Tibial artery (tissue), 4 donors: ENCODE measurements around the gene STK10.

Experiments used
- DNase-seq, 2 donors: peaks; one replicate each; pipeline ENCODE4 v3.0.0-alpha.2; 2019
- H3K27ac ChIP-seq, 2 donors: fragments of 200-600 bp; sonication (generic) in 1 of 2; 1 replicate in 1 of 2; 2 replicates in 1 of 2; pipeline ENCODE4 v1.5.1; 2018 to 2019; ENCODE audit warnings: mild to moderate bottlenecking in 1 of 2
- H3K27me3 ChIP-seq, 2 donors: fragments of 200-600 bp; sonication (generic) in 1 of 2; one replicate each; pipeline versions ENCODE4 v1.5.1 to v1.6.0; 2016 to 2019
- H3K36me3 ChIP-seq, 3 donors: fragments of 200-600 bp; sonication (generic) in 2 of 3; one replicate each; pipeline ENCODE4 v1.5.1; 2016 to 2019; ENCODE audit warnings: mild to moderate bottlenecking in 2 of 3
- H3K4me1 ChIP-seq, 4 donors: fragments of 200-600 bp; sonication (generic) in 2 of 4; 1 replicate in 3 of 4; 2 replicates in 1 of 4; pipeline ENCODE4 v1.5.1; 2016 to 2019
- H3K4me3 ChIP-seq, 2 donors: fragments of 200-600 bp; sonication (generic) in 1 of 2; 1 replicate in 1 of 2; 2 replicates in 1 of 2; pipeline ENCODE4 v1.5.1; 2018 to 2019; ENCODE audit warnings: mild to moderate bottlenecking in 2 of 2
- H3K9me3 ChIP-seq, 3 donors: fragments of 200-600 bp; sonication (generic) in 1 of 3; one replicate each; pipeline ENCODE4 v1.5.1; 2016 to 2019
- intact Hi-C: fragments of 100-400 bp; cut with DNase I; formaldehyde crosslinking; loops from one replicate; pipeline ENCODE4 v1.15.0; 2023; ENCODE audit warnings: low total_unique reads
- TF ChIP-seq, protein P1 (sequence below), 2 experiments: fragments of 200-600 bp in 1 of 2; fragments of 450-650 bp in 1 of 2; IDR thresholded peaks; one replicate each; pipeline ENCODE4 v1.5.1; 2017 to 2019; ENCODE audit warnings: antibody characterized with exemption in 2 of 2, mild to moderate bottlenecking in 1 of 2, moderate library complexity in 1 of 2

The STK10 gene

DNA sequence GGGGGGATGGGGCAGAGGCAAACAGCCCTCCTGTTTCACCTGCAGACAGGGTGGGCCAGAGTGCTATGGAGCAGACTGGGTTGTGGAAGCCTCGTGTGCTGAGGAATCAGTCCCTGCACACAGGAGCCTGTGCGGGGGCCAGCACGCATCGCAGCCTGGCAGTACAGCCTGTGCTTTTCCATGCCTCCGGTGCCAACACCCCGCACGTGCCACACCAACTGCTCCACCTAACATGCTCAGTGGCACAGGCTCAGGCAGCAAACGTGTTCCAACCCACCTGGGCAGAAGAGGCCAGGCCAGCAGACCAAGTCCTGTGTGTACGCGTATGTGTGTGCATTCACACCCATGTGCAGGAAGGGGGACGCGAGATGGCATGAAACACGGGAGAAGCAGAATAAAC, 144.2 kb downstream of the STK10 start:
- TF ChIP-seq, protein P1, sequence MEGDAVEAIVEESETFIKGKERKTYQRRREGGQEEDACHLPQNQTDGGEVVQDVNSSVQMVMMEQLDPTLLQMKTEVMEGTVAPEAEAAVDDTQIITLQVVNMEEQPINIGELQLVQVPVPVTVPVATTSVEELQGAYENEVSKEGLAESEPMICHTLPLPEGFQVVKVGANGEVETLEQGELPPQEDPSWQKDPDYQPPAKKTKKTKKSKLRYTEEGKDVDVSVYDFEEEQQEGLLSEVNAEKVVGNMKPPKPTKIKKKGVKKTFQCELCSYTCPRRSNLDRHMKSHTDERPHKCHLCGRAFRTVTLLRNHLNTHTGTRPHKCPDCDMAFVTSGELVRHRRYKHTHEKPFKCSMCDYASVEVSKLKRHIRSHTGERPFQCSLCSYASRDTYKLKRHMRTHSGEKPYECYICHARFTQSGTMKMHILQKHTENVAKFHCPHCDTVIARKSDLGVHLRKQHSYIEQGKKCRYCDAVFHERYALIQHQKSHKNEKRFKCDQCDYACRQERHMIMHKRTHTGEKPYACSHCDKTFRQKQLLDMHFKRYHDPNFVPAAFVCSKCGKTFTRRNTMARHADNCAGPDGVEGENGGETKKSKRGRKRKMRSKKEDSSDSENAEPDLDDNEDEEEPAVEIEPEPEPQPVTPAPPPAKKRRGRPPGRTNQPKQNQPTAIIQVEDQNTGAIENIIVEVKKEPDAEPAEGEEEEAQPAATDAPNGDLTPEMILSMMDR (IDR thresholded peaks at IDR 0.05) = no peak
- intact Hi-C loops = loop anchor here (10.0 kb wide), 1 partner anchor 629 kb away; the partner anchor contains the start of gene FGF18
- H3K27ac ChIP-seq = no peak overlapping the region
- DNase-seq = no peak
- no peaks in the 10 kb centered on the region for H3K4me1 ChIP-seq
- H3K9me3 ChIP-seq = no peaks in the 10 kb centered on the region
- no peak overlapping the region for H3K4me3 ChIP-seq
- H3K27me3 ChIP-seq = no peaks in the 10 kb centered on the region
- H3K36me3 ChIP-seq = peaks cover 0 to 13% (median 7%) of the 10 kb centered on the region in 3 donors

DNA sequence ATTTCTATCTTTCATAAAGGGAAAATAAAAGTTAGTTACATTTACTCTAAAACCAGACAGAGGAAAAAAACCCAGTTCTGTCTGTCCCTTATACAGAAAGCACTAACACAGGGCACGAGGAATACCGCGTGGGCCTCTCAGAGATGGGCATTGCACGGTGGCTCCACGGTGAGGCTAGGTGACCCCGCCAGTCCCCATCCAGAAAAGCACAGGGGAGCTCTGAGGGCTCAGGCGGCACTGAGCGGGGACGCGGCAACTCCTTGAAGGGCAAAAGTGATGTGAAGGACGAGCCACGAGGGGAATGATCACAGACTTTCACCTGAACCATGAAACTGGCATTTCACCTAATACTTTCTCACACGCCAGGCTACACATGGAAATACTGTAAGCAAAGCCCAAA, 145.8 kb downstream of the STK10 start:
- no peak overlapping the region for H3K4me3 ChIP-seq
- no peaks in the 10 kb centered on the region for H3K4me1 ChIP-seq
- no peaks in the 10 kb centered on the region for H3K9me3 ChIP-seq
- no peaks in the 10 kb centered on the region for H3K27me3 ChIP-seq
- peaks cover 0 to 13% (median 7%) of the 10 kb centered on the region in 3 donors for H3K36me3 ChIP-seq
- intact Hi-C loops = loop anchor here (10.0 kb wide), 1 partner anchor 627 kb away; the partner anchor contains the start of gene FGF18
- no peak overlapping the region for H3K27ac ChIP-seq
- DNase-seq = no peak
- TF ChIP-seq, protein P1 (IDR thresholded peaks at IDR 0.05) = no peak

GRCh38 chr5:172038167-172038566, 149.9 kb downstream of the STK10 start:
- DNase-seq = no peak
- Histone ChIP-seq H3K9me3 (no peaks in the 10 kb centered on the region), H3K27me3 (no peaks in the 10 kb centered on the region), H3K27ac (no peak overlapping the region), H3K4me1 (no peaks in the 10 kb centered on the region), H3K36me3 (no peaks in the 10 kb centered on the region), H3K4me3 (no peak overlapping the region)
- intact Hi-C loops = no loop called here
- TF ChIP-seq, protein P1 (IDR thresholded peaks at IDR 0.05) = no peak

- Histone ChIP-seq H3K9me3 (no peaks in the 10 kb centered on the region), H3K27me3 (no peaks in the 10 kb centered on the region)
- TF ChIP-seq, protein P1 (IDR thresholded peaks at IDR 0.05) = no peak
These were observed 153.0 kb downstream of the STK10 start for GRCh38 chr5:172035049-172035448.

GRCh38 chr5:172031894-172032461, 156.0 kb downstream of the STK10 start:
- Histone ChIP-seq H3K27ac (no peak overlapping the region), H3K36me3 (no peaks in the 10 kb centered on the region), H3K4me3 (no peak overlapping the region), H3K27me3 (no peaks in the 10 kb centered on the region), H3K4me1 (no peaks in the 10 kb centered on the region), H3K9me3 (no peaks in the 10 kb centered on the region)
- intact Hi-C loops = no loop called here
- TF ChIP-seq, protein P1 (IDR thresholded peaks at IDR 0.05) = no peak
- no peak for DNase-seq

More at GRCh38 chr5:172035049-172035448, 153.0 kb downstream of the STK10 start:
- Histone ChIP-seq H3K27ac (no peak overlapping the region), H3K4me3 (no peak overlapping the region), H3K4me1 (no peaks in the 10 kb centered on the region), H3K36me3 (no peaks in the 10 kb centered on the region)
- intact Hi-C loops = no loop called here
- no peak for DNase-seq
